Endothelial cell of umbilical vein (primary cell): ENCODE results near the gene DPP9. TPM values are rescaled to one million over a fixed set of nuclear protein-coding genes. Genes with fewer than 3 reads are reported as not detected.

Experiments used
- BruUV-seq: library from RNA; stranded (reverse); fragments of 400-500 nt; replicated peaks from 2 replicates; lab custom pipeline; 2021; lab: Mats Ljungman, UMichigan
- CTCF ChIA-PET: fragments of 300-600, 350-600 bp; sonication (Branson Sonifier 250); formaldehyde crosslinking; loops from one replicate; lab custom pipeline; 2021; ENCODE audit warnings: antibody characterized with exemption, inconsistent platforms; lab: Charles Lee
- POLR2A ChIA-PET: fragments of 300-600, 350-600 bp; sonication (Branson Sonifier 250); formaldehyde crosslinking; loops from one replicate; lab custom pipeline; 2021; ENCODE audit warnings: antibody characterized with exemption, inconsistent platforms; lab: Charles Lee
- DNase-seq: peaks from one replicate; pipeline ENCODE4 v3.0.0-alpha.2; 2011; ENCODE audit warnings: low read depth, low spot score
- FAIRE-seq: peaks from 2 replicates; lab custom pipeline; 2011; peaks lifted over from hg19 to GRCh38; lab: Jason Lieb, UNC
- H2AFZ ChIP-seq: 2 replicates; pipeline ENCODE4 v1.6.0; 2012; ENCODE audit warnings: low read depth, low read length, control low read depth, inconsistent platforms
- H3K27ac ChIP-seq: 2 replicates; pipeline ENCODE4 v1.5.1; 2011; ENCODE audit warnings: low read depth, mild to moderate bottlenecking, control low read depth, low read length, moderate library complexity; ENCODE audit not compliant: insufficient read depth
- H3K27me3 ChIP-seq, 2 experiments: 2 replicates each; pipeline versions ENCODE4 v1.6.0 to v1.6.1; 2011; ENCODE audit warnings: low read length in 2 of 2, mixed read lengths in 1 of 2; ENCODE audit not compliant: control insufficient read depth in 2 of 2, insufficient read depth in 2 of 2
- H3K36me3 ChIP-seq, 2 experiments: 2 replicates in 1 of 2; 3 replicates in 1 of 2; pipeline ENCODE4 v1.5.1; 2011; ENCODE audit warnings: low read length in 2 of 2, mild to moderate bottlenecking in 1 of 2, moderate library complexity in 1 of 2; ENCODE audit not compliant: control insufficient read depth in 2 of 2, insufficient read depth in 2 of 2; ENCODE audit errors: extremely low read depth in 1 of 2
- H3K4me1 ChIP-seq: 3 replicates; pipeline ENCODE4 v1.5.1; 2011; ENCODE audit warnings: mild to moderate bottlenecking, low read length; ENCODE audit not compliant: control insufficient read depth, insufficient read depth; ENCODE audit errors: extremely low read depth
- H3K4me2 ChIP-seq: 2 replicates; pipeline ENCODE4 v1.6.1; 2011; ENCODE audit warnings: low read length, control low read depth, mixed read lengths; ENCODE audit not compliant: insufficient read depth
- H3K4me3 ChIP-seq, 3 experiments: fragments of 200-600 bp in 1 of 3; sonication (generic), shearing (Covaris generic) in 1 of 3; replicated peaks in 1 of 3; 2 replicates each; pipeline ENCODE4 v1.5.1; 2011 to 2016; ENCODE audit warnings: control low read depth in 3 of 3, low read length in 3 of 3, mild to moderate bottlenecking in 2 of 3, inconsistent platforms in 1 of 3, low read depth in 1 of 3, moderate library complexity in 1 of 3; ENCODE audit not compliant: insufficient read depth in 1 of 3
- H3K79me2 ChIP-seq: 2 replicates; pipeline ENCODE4 v1.6.0; 2012; ENCODE audit warnings: low read length, inconsistent platforms; ENCODE audit not compliant: control insufficient read depth, insufficient read depth
- H3K9ac ChIP-seq: replicated peaks from 2 replicates; pipeline ENCODE3; 2011; ENCODE audit warnings: low read length, control low read depth; ENCODE audit not compliant: insufficient read depth; ENCODE audit errors: extremely low read depth
- H3K9me1 ChIP-seq: replicated peaks from 3 replicates; pipeline ENCODE4 v1.6.0; 2011; ENCODE audit warnings: mild to moderate bottlenecking, low read length; ENCODE audit not compliant: control insufficient read depth, insufficient read depth; ENCODE audit errors: extremely low read depth
- H3K9me3 ChIP-seq: replicated peaks from 2 replicates; pipeline ENCODE4 v1.5.1; 2012; ENCODE audit warnings: low read length, inconsistent platforms; ENCODE audit not compliant: control insufficient read depth, insufficient read depth
- H4K20me1 ChIP-seq: replicated peaks from 2 replicates; pipeline ENCODE3; 2011; ENCODE audit warnings: mild to moderate bottlenecking, low read length; ENCODE audit not compliant: control insufficient read depth, insufficient read depth; ENCODE audit errors: extremely low read depth
- EZH2 ChIP-seq: IDR thresholded peaks from 2 replicates; pipeline ENCODE4 v1.6.1; 2012; ENCODE audit warnings: borderline replicate concordance, low read depth, mild to moderate bottlenecking, moderate library complexity, low read length, inconsistent platforms; ENCODE audit not compliant: severe bottlenecking
- FOS ChIP-seq: IDR thresholded peaks from 2 replicates; pipeline ENCODE4 v1.6.1; 2011; ENCODE audit warnings: mild to moderate bottlenecking, low read length, moderate library complexity, borderline replicate concordance; ENCODE audit not compliant: insufficient read depth
- GATA2 ChIP-seq: IDR thresholded peaks from 2 replicates; pipeline ENCODE4 v1.7.0; 2011; ENCODE audit warnings: low read depth, mild to moderate bottlenecking, moderate library complexity, mixed read lengths, low read length; ENCODE audit not compliant: insufficient read length, insufficient read depth
- JUN ChIP-seq: IDR thresholded peaks from 2 replicates; pipeline ENCODE4 v1.6.1; 2011; ENCODE audit warnings: borderline replicate concordance, low read depth; ENCODE audit not compliant: insufficient read length, insufficient read depth
- MYC ChIP-seq: IDR thresholded peaks from one replicate; pipeline ENCODE4 v1.6.1; 2011; ENCODE audit warnings: mild to moderate bottlenecking, low read depth, low read length
- POLR2A ChIP-seq: IDR thresholded peaks from 2 replicates; pipeline ENCODE4 v1.6.1; 2012; ENCODE audit warnings: low read depth, mild to moderate bottlenecking, control low read depth, low read length
- POLR2AphosphoS5 ChIP-seq: IDR thresholded peaks from 2 replicates; pipeline ENCODE4 v1.6.1; 2012; ENCODE audit warnings: low read depth, mild to moderate bottlenecking, control low read depth, low read length, moderate library complexity; ENCODE audit not compliant: insufficient read depth
- dilution Hi-C: fragments of 300-500 bp; cut with MboI; formaldehyde crosslinking; loops from one replicate; pipeline ENCODE4 v1.15.0; 2019; ENCODE audit warnings: low sequenced_read_pairs; ENCODE audit not compliant: extremely low pct_ligation_motif_present
- intact Hi-C: fragments of 100-400 bp; cut with micrococcal nuclease; formaldehyde crosslinking; loops from one replicate; pipeline ENCODE4 v1.10.0; 2022
- polyA plus RNA-seq, 4 experiments: library from polyadenylated mRNA; depleted of rRNA in 3 of 4; stranded (reverse) in 3 of 4; unstranded in 1 of 4; fragments of >200 nt; gene quantifications; 2 replicates each; pipeline versions ENCODE4 v1.2.1 to v1.2.3, GENCODE V29; 2011 to 2012; ENCODE audit warnings: missing spikeins in 1 of 4
- total RNA-seq: library from RNA; stranded (reverse); gene quantifications from 2 replicates; pipeline ENCODE4 v1.2.3, GENCODE V29; 2021
- TF ChIP-seq, protein P1 (sequence below), 2 donors: IDR thresholded peaks; 1 replicate in 1 of 2; 2 replicates in 1 of 2; pipeline ENCODE4 v1.5.1; 2011; ENCODE audit warnings: low read length in 2 of 2, mild to moderate bottlenecking in 2 of 2, moderate library complexity in 2 of 2, control low read depth in 1 of 2, inconsistent platforms in 1 of 2, low read depth in 1 of 2; ENCODE audit not compliant: insufficient read depth in 1 of 2; ENCODE audit errors: extremely low read depth in 1 of 2
- TF ChIP-seq, protein P2 (sequence below): IDR thresholded peaks from 2 replicates; pipeline ENCODE4 v1.6.1; 2011; ENCODE audit not compliant: insufficient read depth, insufficient read length

DPP9 gene
- total and polyA plus RNA-seq, 2 donors (not counting 3 experiments of a cell fraction or from before 2014, with no cell fraction given) = 31.5 to 98.0 TPM

DNA sequence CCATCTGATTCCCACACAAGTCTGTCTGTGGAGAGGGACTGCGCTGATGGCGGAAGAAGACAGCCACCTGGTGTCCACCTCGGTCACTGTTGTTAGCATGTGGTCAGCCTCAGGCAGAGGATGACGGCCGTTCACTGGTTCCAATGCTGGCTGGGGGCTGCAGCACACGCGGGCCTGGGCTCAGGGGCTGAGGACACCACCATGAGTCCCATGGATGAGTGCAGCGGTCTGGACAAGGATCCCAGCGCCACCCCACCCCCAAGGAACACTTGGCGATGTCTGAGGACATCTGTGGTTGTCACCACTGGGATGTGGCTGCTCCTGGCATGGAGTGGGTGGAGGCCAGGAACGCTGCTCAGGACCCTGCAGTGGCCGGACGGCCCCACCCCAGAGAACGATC lies 10.9 kb downstream of the DPP9 start:
- CTCF ChIA-PET = interaction anchor here (1.0 to 1.5 kb wide), 4 partner anchors 10 to 78 kb away, joined by 4 to 9 read pairs (median 8); partner anchors contain the start of gene DPP9
- intact Hi-C loops = loop anchor here (1.0 to 5.0 kb wide), 2 partner anchors 12 to 40 kb away; partner anchors contain the start of gene MYDGF
- peaks cover 16 to 43% of the 10 kb centered on the region in 2 experiments for H3K36me3 ChIP-seq

More for the DNA sequence above, 10.9 kb downstream of the DPP9 start:
- TF ChIP-seq, protein P1, sequence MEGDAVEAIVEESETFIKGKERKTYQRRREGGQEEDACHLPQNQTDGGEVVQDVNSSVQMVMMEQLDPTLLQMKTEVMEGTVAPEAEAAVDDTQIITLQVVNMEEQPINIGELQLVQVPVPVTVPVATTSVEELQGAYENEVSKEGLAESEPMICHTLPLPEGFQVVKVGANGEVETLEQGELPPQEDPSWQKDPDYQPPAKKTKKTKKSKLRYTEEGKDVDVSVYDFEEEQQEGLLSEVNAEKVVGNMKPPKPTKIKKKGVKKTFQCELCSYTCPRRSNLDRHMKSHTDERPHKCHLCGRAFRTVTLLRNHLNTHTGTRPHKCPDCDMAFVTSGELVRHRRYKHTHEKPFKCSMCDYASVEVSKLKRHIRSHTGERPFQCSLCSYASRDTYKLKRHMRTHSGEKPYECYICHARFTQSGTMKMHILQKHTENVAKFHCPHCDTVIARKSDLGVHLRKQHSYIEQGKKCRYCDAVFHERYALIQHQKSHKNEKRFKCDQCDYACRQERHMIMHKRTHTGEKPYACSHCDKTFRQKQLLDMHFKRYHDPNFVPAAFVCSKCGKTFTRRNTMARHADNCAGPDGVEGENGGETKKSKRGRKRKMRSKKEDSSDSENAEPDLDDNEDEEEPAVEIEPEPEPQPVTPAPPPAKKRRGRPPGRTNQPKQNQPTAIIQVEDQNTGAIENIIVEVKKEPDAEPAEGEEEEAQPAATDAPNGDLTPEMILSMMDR (IDR thresholded peaks at IDR 0.05; ENCODE audit: extremely low read depth in 1 of 2, insufficient read depth in 1 of 2, low read depth in 1 of 2, low read length in 2 of 2) = no peak
- TF ChIP-seq GATA2 (no peak), POLR2A (no peak), JUN (no peak), FOS (no peak), POLR2AphosphoS5 (no peak), MYC (no peak), EZH2 (no peak)
- TF ChIP-seq, protein P2, sequence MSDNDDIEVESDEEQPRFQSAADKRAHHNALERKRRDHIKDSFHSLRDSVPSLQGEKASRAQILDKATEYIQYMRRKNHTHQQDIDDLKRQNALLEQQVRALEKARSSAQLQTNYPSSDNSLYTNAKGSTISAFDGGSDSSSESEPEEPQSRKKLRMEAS = no peak
- Histone ChIP-seq H3K9ac (no peak overlapping the region), H2AFZ (no peak overlapping the region), H3K4me3 (no peak overlapping the region), H3K27me3 (no peaks in the 10 kb centered on the region), H3K4me2 (no peak overlapping the region), H4K20me1 (no peaks in the 10 kb centered on the region), H3K79me2 (peaks cover 24% of the 10 kb centered on the region), H3K9me3 (no peaks in the 10 kb centered on the region), H3K9me1 (no peaks in the 10 kb centered on the region), H3K27ac (peak overlapping the region; percentile 69), H3K4me1 (peaks cover 31% of the 10 kb centered on the region)
- BruUV-seq = no TSS peak
- DNase-seq (no peak), FAIRE-seq (no peak)
- dilution Hi-C loops = no loop called here
- POLR2A ChIA-PET = interaction anchor here (0.5 kb wide), 1 partner anchor 755 kb away, joined by 4 read pairs; no protein-coding TSS in a partner anchor
